Cortex of kidney (tissue), 1 donor: ENCODE data around the gene C3orf85.
"Not testable (repeated sequence)": the region's sequence is repeated elsewhere in the genome, so short reads cannot be mapped to it uniquely, and the experiment has no call there.

ENCODE experiments used
- DNase-seq: peaks from one replicate; lab custom pipeline; 2025; lab: John Stamatoyannopoulos, UW

C3orf85 gene, protein sequence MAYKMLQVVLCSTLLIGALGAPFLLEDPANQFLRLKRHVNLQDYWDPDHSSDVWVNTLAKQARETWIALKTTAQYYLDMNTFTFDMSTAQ

DNA sequence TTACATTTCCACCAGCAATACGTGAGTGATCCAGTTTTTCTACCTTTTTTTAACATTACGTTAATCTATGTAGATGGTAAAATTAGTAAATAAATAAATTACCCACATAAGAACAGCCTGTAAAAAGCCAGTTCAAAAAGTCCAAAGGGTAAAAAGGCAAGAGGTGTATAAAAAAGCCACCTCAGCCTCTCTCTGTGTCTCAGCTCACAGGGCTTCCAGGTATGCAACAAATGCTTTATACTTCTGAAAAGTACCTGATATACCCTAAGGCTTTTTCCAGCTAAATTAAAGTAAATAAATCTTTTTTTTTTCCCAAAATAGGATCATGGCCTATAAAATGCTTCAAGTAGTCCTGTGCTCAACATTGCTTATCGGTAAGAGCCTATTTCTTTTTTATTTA lies at the start of gene C3orf85:
C3orf85 (plus strand) TSS at position 197 of the 400 bp plus-strand sequence; CDS start at position 326, 129 bp downstream.
- DNase-seq, result no peak

DNA sequence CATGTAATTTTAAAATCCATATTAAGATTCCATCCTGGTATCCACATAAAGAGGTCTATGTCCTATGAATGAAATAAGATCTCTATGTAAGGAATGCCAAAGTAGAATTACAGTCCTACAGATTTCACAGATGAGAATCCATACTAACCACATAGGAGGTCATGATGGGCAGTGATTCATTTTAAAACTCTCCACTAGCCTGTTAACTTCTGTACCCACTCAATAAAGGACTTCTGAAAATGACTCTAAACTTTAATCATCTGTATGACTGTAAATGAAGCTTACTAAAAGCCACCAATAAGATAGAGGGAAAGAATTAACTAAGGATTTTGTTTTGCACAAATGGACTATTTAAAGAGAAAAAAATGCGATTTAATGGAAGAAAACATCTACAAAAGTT lies 47.3 kb upstream of the C3orf85 start:
- DNase-seq, result no peak

DNA sequence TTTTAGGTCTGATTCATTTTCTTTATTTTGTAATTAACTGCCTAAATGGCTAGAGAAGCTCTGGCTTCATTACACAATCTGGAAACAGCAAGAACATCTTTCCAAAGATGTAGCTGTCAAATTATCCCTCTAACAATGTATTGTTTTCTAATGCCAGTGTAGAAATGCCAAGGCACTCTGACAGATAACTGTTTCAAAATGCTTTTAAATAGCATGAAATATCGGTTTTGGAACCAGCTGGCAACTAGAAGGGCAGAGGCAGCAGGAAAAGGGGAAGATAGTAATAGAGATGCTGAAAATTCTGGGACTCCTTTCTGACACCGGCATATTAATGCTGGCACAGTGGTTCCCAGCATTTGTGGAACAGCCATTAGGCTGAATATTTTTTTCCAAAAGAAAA lies 44.7 kb upstream of the C3orf85 start:
- no peak for DNase-seq

DNA sequence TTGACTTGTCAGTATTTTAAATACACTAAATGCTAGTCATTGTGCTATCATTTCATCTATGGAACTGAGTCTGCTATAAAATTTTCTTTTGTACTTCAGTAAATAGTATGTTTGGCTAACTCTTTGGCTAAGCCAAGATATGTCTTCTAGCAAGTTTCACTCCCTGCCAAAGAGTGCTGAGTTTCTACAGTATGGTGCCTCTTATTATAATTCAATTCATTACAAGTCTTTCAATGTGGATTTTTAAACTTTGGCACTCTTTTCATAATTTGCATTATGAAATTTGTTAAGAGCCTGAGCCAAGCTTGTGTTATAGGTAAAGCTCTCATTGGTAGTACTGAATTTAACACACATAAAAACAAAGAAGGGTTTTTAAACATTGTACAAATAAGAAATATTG lies 43.0 kb upstream of the C3orf85 start:
- no peak for DNase-seq

DNA sequence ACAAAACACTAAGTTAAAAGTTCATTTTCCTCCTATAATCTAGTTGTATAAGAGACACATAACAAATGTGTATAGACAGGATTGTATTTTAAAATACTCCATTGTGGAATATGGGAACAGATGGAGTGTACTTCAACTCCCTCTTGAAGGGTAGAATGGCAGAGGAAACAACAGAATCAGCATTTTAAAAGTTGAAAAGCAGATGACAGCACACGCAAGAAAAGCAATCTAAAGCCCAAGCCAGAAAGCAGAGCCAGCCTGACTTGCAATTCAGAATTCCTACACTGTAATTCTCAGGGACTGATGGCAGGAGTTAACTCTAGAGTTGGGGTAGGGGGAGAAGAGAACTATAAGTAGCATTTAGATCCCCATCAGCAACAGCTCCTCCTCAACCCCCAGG lies 41.4 kb upstream of the C3orf85 start:
- DNase-seq, result no peak

DNA sequence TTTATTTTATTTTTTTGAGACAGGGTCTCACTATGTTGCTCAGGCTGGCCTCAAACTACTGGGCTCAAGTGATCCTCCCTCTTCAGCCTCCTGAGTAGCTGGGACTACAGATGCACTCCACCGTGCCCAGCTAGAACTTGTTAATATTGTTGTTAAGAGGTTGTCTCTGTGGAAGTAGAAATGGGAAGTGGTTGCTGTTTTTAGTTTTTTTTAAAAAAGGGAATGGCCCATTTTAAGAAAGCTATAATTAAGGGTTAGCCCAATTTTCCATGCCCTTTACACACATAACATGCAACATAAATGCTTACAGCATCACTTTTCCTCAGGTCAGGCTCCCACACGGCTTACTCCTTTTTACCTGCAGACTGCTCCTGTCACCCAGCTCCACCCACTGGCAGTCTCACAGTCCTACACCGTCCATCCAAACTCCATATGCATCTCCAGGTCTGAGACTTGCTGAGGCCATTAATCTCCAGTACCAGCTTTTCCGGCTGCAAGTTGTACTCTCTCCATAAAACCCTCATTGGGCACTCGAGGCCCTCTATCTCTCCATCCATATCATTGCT lies 38.4 kb upstream of the C3orf85 start:
- no peak for DNase-seq

DNA sequence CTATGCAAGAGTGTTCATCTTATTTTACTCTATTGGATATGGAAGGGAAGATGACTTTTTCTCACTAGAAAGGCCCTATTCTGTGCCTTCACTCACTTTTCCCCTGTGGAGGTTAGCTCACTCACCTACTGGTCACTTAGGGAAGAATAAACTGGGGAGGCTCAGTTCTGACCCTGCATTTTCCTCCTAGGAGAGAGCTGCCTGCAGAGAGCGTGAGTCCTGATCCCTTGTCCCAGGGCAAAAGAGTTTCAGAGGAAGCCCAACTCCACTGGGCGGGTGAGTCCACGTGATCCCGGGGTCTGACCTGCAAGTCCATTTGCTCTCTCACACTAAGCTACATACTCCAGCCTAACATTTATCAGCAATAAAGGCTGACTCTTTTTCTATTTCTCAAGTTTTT lies 26.9 kb upstream of the C3orf85 start:
- no peak for DNase-seq

DNA sequence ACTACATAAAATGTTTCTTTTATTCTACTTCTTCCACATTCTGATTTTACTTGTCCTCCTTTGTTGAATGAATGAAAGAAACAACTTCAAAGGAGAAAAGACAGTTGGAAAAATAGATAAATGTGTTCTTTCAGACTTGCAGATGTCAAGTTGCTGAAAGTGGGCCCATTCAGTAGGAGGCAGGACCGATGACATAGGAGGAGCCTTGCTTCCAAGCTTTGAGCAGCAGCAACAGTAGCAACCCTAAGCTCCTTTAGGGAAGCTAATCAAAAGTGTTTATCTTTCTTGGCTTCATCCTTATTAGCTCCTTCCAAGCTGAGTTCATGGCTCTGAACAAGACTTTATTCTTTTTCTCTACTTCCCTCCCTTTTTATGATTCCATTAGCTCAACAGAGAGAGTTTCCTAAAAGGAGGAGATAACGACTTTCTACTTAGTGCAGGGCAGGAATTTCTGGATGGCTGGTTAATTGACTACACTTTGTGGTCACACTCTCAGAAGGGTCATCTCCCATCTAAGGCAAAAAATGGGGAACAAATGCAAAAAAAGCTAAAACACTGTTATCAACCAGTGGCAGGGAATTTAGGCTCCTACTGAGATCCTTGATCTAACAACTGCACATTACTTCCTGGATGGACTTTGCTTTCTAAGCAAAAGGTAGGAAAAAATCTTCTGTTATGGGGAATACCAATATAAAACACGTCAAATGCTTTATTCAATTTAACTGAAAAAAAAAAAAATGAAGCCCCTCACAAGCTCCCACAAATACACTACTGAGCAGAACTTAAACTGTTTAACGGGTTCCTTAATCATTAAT lies 23.4 kb upstream of the C3orf85 start:
- DNase-seq, result no peak

DNA sequence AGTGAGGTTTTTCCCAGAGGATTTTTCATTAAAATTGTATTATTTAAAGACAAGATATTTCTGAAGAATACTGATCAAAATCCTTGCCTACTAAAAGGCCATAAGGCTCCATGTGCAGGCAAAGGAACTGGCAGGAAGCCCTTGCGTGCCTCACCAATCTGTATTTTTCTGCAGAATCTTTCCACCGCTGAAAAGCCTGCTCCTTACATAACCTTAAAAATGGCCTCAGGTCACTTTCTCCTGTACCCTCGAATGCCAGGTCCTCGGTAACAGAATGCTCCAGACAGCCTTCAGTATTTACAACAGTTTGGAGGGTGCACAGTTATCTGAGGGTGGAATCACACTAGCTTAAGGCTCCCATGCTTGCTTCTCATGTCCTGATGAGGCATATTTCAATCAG lies 21.8 kb upstream of the C3orf85 start:
- no peak for DNase-seq

DNA sequence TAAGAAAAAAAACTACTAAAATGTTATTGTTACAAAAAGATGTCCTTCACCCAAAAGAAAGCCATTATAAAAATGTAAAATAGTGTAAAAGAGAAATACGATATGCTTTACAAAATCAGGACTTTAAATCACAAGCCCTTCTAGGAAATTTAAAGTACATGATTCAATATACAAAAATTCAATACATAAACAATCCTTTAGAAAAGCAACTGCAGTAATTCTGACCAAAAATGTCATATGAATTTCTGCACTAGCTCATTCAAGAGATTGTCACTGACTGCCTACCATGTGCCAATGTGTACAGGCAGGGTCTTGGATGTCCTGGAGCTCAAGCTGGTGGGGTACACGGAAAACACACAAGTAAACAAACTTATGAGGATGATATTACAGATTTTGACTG lies 21.1 kb upstream of the C3orf85 start:
- no peak for DNase-seq

DNA sequence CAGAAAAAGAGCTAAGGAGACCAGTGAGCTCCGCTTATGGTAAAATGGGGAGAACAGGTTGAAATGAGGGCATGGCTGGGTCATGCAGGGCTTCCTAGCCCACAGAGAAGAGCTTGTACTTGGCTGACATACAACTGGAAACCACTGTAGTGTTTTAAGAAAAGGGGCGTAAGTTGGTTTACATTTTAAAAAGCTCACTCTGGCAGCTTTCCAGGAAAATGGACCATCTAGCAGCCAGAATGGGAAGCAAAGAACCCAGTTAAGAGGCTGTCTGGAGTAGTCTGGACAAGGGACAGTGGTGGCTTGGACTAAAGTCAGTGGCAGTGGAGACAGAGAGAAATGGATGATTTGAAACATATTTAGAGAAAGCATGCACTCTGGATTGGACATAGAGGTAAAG lies 20.5 kb upstream of the C3orf85 start:
- DNase-seq, result no peak

DNA sequence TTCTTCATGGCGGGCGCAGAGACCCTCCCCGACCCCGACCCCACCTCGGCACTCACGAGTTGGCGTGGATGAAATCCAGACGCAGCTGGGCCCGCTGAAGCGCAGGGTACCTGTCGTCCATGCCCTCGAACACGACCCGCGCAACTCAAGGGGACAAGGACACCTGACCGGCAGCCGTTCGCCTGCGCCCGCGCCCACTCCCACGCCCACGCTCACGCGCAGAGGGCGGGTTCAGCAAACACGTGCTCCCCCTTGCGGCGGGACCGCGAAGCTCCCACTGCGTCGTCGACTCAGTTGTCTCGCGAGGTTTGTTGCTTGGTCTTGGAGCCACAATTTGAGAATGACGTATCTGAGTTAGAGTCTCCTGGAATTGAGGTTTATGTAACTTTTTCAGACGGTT lies 18.6 kb upstream of the C3orf85 start, which contains the start of gene MORC1:
MORC1 (minus strand) TSS at position 196 of the 400 bp plus-strand sequence; CDS start at position 121, 75 bp downstream.
- DNase-seq, result no peak

DNA sequence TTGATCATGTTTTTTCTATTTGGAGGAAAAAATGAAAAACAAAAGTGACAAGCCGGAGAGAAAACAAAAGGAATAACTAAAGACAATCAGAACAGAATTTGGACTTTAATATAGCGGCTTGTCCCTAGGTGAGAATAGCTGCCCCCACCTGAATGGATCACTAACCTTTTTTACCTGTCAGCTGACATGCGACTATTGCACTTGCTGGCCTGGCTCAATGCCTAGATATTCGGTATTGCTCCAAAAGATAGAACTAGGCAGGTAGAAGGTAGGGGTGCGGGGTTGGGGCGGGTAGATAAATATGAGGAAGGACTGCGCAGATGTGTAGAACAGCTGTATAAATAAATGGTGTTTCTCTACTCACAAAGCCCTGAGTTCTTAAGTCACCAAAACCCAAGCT lies 17.9 kb upstream of the C3orf85 start:
- no peak for DNase-seq

DNA sequence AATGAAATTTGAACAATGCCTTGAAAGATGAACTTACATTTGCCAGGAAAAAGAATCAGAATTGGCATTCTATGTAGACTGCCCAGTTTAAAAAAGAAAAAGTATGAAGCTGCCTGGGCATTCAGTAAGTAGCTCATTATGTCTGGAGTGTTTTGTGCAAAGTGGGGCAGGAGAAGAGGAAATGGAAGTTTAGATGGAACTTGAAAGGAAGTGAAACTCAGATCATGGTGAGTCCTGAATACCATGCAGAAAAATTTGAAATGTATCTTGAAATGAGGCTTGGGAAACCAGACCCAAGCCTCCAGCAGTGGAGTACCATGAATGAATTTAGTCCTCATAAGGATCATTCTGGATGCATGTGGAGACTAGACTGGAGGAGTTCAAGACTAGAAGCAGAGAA lies 13.8 kb upstream of the C3orf85 start:
- no peak for DNase-seq

DNA sequence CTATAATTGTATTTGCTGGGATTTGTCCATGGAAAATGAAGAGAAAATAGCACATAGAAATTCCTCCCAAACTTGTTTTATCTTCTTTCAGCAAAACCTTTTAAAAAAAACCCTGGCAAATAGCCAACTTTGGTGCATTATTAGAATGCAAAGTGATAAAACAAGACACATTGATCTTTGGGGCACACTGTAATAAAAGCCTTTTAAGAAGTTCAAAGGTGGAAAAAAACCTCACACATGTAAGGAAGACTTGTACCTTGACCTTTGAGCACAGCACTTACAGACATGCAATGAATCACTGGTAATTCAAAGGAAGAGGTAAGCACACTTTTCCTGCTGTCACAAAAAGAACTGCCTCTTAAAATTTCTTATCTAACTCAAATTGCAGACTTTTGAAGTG lies 10.6 kb upstream of the C3orf85 start:
- DNase-seq, result no peak

DNA sequence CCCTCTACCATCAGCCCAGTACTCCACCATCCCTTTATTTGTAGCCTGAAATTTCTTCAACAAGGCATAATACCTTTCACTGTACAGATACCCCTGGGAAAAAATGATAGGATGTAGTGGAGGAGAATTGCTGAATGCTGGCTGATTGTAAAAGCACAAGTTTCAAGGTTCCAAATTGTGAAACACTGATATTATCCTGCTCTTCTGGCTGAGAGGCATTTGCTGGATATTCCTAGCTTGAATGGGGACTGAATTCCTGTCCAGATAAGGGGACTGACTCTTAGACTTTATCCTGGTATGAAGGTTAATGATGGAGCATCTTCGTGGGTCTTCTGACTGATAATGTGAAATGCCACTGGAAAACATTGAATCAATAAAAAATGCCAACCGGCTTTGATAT lies 9.0 kb upstream of the C3orf85 start:
- no peak for DNase-seq

DNA sequence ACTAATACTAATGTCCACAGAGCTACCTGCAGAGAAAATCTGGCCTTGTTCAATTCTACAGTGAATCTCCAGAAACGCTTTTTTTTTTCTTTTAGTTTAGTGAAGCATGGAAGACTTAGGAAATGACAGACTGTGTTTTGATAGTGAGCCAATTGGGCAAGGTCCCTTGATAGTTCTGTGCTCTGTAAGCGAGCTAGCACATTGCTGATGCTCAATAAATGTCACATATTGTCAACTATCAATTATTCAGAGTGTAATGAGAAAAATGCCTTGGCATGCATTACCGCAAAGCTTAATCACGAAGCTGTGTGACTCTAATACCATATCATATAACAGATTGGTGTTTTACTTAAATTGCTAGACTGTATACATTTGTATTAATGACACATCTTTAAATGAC lies 5.2 kb upstream of the C3orf85 start:
- DNase-seq, result no peak

DNA sequence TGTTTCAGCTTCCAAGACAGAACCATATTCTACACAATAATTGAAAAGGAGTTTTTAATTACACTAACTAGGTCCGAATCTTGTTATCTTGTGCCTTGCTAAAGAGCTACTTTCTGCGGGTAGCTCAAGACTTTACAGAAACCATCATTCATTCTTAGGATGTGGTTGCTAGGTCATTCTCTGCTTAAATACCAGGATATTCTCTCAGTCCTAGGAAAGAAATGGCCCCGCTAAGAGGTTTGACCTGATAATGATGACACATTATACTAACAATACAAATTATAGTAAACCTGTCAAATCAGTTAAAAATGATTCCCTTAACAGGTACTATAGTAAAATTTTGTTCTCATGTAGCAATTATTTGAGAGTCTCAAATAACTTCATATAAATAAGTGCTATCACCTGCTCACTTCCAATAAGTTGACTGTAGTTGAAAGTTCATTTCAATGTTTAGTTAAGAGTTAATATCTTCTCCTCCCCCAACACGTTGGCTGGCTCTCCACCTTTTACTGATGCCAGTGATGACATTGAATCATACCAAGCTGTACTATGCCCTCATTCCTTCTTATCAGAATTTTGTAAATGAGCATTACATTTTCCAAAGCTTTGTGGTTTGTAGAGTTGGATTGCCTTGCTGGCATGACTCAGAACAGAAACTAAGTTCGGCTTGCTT lies 3.6 kb upstream of the C3orf85 start:
- DNase-seq, result no peak

DNA sequence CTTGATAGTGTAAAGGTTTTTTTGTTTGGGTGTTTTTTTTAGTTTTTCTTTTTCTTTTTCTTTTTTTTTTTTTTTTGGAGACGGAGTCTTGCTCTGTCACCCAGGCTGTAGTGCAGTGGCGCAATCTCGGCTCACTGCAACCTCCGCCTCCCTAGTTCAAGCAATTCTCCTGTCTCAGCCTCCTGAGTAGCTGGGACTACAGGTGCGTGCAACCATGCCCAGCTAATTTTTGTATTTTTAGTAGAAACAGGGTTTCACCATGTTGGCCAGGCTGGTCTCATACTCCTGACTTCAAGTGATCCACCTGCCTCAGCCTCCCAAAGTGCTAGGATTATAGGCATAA lies 3.1 kb upstream of the C3orf85 start:
- DNase-seq, result not testable (repeated sequence)

DNA sequence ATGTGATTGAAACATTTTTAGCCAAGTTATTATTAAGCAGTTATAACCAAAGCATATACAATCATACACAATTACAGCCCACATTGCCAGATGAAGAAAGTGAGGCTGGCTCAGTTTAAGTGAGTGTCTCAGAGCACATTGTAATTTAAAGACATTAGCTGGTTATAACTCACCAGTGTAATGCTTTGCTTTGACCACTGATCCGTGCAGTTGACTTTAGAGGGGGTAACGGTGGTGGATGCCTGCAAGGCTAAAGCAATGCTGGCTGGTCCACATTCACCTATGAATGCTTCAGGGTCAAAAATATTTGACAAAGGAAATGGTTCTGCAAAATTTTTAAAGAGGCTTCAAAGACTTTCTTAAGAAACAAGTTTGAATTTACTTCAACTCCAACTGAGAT lies 1.2 kb downstream of the C3orf85 start:
- no peak for DNase-seq

DNA sequence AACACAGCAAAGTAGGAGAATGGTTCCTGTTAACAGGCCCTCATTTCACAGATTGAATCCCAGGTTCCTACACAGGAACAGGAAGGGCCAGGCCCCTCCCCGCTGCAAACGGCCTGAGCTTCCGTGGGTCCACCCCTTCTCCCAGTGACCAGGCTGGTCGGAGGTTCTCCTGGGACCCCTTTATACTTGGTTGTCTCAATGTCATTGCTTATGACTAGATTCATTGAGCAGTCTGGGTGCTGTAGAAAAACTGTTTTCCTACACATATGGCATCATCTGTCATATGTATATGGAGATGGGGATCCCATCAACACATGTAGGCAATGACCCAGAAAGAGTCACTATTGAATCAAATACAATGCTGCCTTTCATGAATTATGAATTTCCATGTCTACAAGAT lies 3.8 kb downstream of the C3orf85 start:
- DNase-seq, result no peak

DNA sequence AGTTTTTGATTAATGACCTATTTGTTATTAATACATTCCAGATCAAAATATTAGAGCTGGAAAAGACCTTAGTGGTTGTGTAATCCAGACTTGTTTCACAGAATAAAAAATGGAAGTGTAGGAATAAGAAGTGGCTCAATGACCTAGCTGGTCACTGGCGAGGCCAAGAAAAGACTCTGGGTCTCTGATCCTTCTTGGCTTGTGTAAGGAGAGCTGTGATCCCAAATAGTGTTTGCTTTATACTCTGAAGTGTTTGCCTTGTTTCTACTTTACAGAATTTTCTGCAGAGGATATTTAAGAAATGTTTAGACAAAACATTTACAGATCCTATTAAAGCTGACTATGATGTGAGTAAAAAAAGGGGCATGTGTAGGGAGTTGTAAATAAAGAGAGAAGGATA lies 7.1 kb downstream of the C3orf85 start:
- no peak for DNase-seq

DNA sequence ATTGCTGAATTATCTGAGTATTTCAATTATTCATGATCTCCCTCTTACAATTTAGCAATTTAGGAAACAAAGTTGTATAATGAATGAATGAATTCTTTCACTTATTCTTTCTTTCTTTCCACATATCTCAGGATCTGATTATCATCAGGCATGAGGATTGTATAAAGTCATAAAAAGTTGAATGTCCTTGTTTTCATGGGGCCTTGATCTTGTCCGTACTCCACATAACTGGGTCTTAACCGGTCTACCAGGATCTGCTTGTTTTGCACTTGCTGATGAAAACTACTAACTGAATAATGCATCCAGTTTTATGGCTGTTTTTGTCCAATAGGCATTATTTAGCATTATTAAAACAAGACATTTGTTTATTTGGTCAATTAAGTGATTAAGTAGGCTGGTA lies 12.6 kb downstream of the C3orf85 start:
- no peak for DNase-seq
